HepG2 (cell line): Measurements from ENCODE around the gene ELOVL2. TPM values are rescaled to one million over a fixed set of nuclear protein-coding genes. Genes with fewer than 3 reads are reported as not detected.

ENCODE experiments used
- ARID4A ChIP-seq: sonication (generic); formaldehyde crosslinking; IDR thresholded peaks from 2 replicates; pipeline ENCODE4 v1.5.0; 2020; ENCODE audit warnings: mild to moderate bottlenecking, missing genetic modification reagents, borderline replicate concordance
- BATF2 ChIP-seq: sonication (generic); formaldehyde crosslinking; IDR thresholded peaks from 2 replicates; pipeline ENCODE4 v1.8.0; 2022; ENCODE audit warnings: mild to moderate bottlenecking, missing genetic modification reagents, moderate library complexity
- MTF2 ChIP-seq: sonication (generic); formaldehyde crosslinking; IDR thresholded peaks from 2 replicates; pipeline ENCODE4 v1.5.0; 2020; ENCODE audit warnings: missing genetic modification reagents, borderline replicate concordance
- NONO ChIP-seq, 2 experiments: fragments of 450-650 bp in 1 of 2; sonication (generic) in 1 of 2; formaldehyde crosslinking in 1 of 2; IDR thresholded peaks in 1 of 2; conservative IDR thresholded peaks in 1 of 2; 2 replicates each; pipeline versions ENCODE4 v1.6.1 to v1.8.0; 2017 to 2022; ENCODE audit warnings: mild to moderate bottlenecking in 1 of 2, missing genetic modification reagents in 1 of 2, moderate library complexity in 1 of 2
- SAFB2 ChIP-seq: sonication (generic); formaldehyde crosslinking; IDR thresholded peaks from 2 replicates; pipeline ENCODE4 v1.5.1; 2020; ENCODE audit warnings: missing genetic modification reagents, low read depth, mild to moderate bottlenecking, borderline replicate concordance
- SAP130 ChIP-seq: IDR thresholded peaks from 2 replicates; pipeline ENCODE4 v1.6.1; 2016; ENCODE audit warnings: low read depth
- SOX13 ChIP-seq, 3 experiments: fragments of 450-650 bp in 1 of 3; sonication (generic) in 1 of 3; formaldehyde crosslinking in 1 of 3; IDR thresholded peaks in 2 of 3; conservative IDR thresholded peaks in 1 of 3; 2 replicates each; pipeline versions ENCODE4 v1.5.0 to v1.6.1; 2016 to 2020; ENCODE audit warnings: antibody characterized with exemption in 1 of 3, mild to moderate bottlenecking in 1 of 3, missing compliant biosample characterization in 1 of 3, missing genetic modification reagents in 1 of 3, moderate library complexity in 1 of 3
- YEATS4 ChIP-seq: sonication (generic); formaldehyde crosslinking; IDR thresholded peaks from 2 replicates; pipeline ENCODE4 v1.4.0; 2020; ENCODE audit warnings: missing genetic modification reagents, borderline replicate concordance
- ZKSCAN1 ChIP-seq: fragments of 150-350 bp; IDR thresholded peaks from 2 replicates; pipeline ENCODE4 v1.6.1; 2014; ENCODE audit warnings: low read length
- ZNF260 ChIP-seq: sonication (generic); formaldehyde crosslinking; IDR thresholded peaks from 2 replicates; pipeline ENCODE4 v1.4.0; 2020; ENCODE audit warnings: missing genetic modification reagents, low read depth, mild to moderate bottlenecking, borderline replicate concordance
- polyA plus RNA-seq, 8 experiments: library from polyadenylated mRNA; depleted of rRNA in 3 of 8; stranded (reverse) in 7 of 8; unstranded in 1 of 8; fragments of >200 nt; fragmentation: Illumina TruSeq in 4 of 8; extraction: Trizol in 4 of 8; gene quantifications; 2 replicates each; pipeline versions ENCODE4 v1.2.1 to v1.2.3, GENCODE V29; 2011 to 2016; ENCODE audit warnings: low read depth in 4 of 8, missing spikeins in 1 of 8, mixed read lengths in 1 of 8; ENCODE audit not compliant: insufficient read depth in 1 of 8
- total RNA-seq, 5 experiments: library from RNA; depleted of rRNA; stranded (reverse); fragments of >200 nt; fragmentation: Illumina TruSeq; extraction: Trizol; gene quantifications; 2 replicates each; pipeline ENCODE4 v1.2.3, GENCODE V29; 2016; ENCODE audit warnings: low read depth in 1 of 5
- TF ChIP-seq, protein P1 (sequence below): sonication (generic); formaldehyde crosslinking; IDR thresholded peaks from 2 replicates; pipeline ENCODE4 v1.4.0; 2020; ENCODE audit warnings: low read depth, mild to moderate bottlenecking, missing genetic modification reagents
- TF ChIP-seq, protein P2 (sequence below), 2 experiments: IDR thresholded peaks; 2 replicates each; pipeline ENCODE4 v1.6.1; 2011 to 2012; ENCODE audit warnings: low read length in 2 of 2, borderline replicate concordance in 1 of 2, low read depth in 1 of 2, mild to moderate bottlenecking in 1 of 2, moderate library complexity in 1 of 2

Gene ELOVL2
- total and polyA plus RNA-seq, 2 of the 13 experiments (the other 11 are each of a cell fraction or from before 2014, with no cell fraction given): 43.6 to 65.4 TPM

DNA sequence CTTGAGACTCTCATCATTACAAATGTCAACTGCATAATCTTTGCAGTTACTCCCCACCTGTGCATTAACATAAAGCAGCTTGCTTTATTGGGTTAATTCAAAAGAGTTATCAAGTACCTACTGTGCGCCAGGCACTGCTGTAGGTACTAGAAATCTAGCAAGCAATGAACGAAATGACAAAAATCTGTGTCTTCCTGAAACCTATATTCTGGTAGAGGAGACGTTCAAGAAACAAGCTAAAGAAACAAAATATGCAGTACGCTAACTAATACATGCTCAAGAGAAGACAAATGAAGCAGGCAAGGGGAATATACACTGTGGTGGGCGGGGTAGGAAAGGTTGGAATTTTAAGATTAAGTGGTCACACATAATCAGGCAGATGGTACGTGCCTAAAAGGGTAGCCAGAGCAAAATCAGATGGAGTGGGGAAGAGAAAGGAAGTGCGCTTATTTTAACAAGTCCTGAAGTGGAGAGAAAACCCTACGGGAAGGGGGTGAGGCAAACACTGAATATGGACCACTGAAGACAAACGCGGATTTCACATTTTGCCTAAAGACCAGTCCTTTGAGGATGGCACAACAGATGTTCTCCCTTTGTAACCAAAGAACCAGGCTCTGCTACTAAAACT lies 1.2 kb downstream of the ELOVL2 start (continued):
- TF ChIP-seq ZNF260 (CRISPR knock-in tag) (no peak), ZKSCAN1 (peak; percentile 94), YEATS4 (CRISPR knock-in tag) (0 out of 2 replicates have a peak, but pooled peaks have one; percentile 13), BATF2 (CRISPR knock-in tag) (0 out of 2 replicates have a peak, but pooled peaks have one; percentile 13), NONO (IDR thresholded peaks at IDR 0.05) (no peak), NONO (CRISPR knock-in tag; conservative IDR thresholded peaks at IDR 0.05) (0 out of 2 replicates have a peak, but pooled peaks have one; percentile 28), SOX13 (IDR thresholded peaks at IDR 0.05) (no peak), SOX13 (CRISPR knock-in tag; conservative IDR thresholded peaks at IDR 0.05 in 1 of 2, IDR thresholded peaks at IDR 0.05 in 1 of 2) (no peak), MTF2 (CRISPR knock-in tag) (0 out of 2 replicates have a peak, but pooled peaks have one; percentile 1), SAFB2 (CRISPR knock-in tag) (0 out of 2 replicates have a peak, but pooled peaks have one; percentile 17), SAP130 (CRISPR knock-in tag) (peak; percentile 34), ARID4A (CRISPR knock-in tag) (peak; percentile 51)
- TF ChIP-seq, protein P1, sequence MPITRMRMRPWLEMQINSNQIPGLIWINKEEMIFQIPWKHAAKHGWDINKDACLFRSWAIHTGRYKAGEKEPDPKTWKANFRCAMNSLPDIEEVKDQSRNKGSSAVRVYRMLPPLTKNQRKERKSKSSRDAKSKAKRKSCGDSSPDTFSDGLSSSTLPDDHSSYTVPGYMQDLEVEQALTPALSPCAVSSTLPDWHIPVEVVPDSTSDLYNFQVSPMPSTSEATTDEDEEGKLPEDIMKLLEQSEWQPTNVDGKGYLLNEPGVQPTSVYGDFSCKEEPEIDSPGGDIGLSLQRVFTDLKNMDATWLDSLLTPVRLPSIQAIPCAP (CRISPR knock-in tag): no peak
- TF ChIP-seq, protein P2, sequence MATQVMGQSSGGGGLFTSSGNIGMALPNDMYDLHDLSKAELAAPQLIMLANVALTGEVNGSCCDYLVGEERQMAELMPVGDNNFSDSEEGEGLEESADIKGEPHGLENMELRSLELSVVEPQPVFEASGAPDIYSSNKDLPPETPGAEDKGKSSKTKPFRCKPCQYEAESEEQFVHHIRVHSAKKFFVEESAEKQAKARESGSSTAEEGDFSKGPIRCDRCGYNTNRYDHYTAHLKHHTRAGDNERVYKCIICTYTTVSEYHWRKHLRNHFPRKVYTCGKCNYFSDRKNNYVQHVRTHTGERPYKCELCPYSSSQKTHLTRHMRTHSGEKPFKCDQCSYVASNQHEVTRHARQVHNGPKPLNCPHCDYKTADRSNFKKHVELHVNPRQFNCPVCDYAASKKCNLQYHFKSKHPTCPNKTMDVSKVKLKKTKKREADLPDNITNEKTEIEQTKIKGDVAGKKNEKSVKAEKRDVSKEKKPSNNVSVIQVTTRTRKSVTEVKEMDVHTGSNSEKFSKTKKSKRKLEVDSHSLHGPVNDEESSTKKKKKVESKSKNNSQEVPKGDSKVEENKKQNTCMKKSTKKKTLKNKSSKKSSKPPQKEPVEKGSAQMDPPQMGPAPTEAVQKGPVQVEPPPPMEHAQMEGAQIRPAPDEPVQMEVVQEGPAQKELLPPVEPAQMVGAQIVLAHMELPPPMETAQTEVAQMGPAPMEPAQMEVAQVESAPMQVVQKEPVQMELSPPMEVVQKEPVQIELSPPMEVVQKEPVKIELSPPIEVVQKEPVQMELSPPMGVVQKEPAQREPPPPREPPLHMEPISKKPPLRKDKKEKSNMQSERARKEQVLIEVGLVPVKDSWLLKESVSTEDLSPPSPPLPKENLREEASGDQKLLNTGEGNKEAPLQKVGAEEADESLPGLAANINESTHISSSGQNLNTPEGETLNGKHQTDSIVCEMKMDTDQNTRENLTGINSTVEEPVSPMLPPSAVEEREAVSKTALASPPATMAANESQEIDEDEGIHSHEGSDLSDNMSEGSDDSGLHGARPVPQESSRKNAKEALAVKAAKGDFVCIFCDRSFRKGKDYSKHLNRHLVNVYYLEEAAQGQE (IDR thresholded peaks at IDR 0.05; ENCODE audit: borderline replicate concordance in 1 of 2, low read depth in 1 of 2, low read length in 2 of 2): peak in 1 of 2 experiments; percentile 20; a peak in 1 of 4 replicates
